Myometrial cell (primary cell): ENCODE measurements around the gene SLC25A40. TPM values are rescaled to one million over a fixed set of nuclear protein-coding genes. Genes with fewer than 3 reads are reported as not detected.

Experiments
- total RNA-seq: library from RNA; depleted of rRNA; stranded (reverse); fragments of >200 nt; gene quantifications from 2 replicates; pipeline ENCODE4 v1.2.3, GENCODE V29; 2015

The SLC25A40 gene
- total RNA-seq, result 8.7 and 17.6 TPM in 2 replicates

GRCh38 chr7:87876040-87876868, at the start of gene SLC25A40, which contains the start of gene DBF4:
Gene SLC25A40 (minus strand): TSS chr7:87876360. CDS start chr7:87858727, 17,633 bp downstream.
Gene DBF4 (plus strand): TSS chr7:87876493. CDS start chr7:87876733, 240 bp downstream.

Other genes with a start within 250 kb of the SLC25A40 start
- under 0.01 and 0.71 TPM in 2 replicates for gene RUNDC3B, start 248.0 kb downstream of the SLC25A40 start, total RNA-seq
- 30.3 and 33.8 TPM in 2 replicates for gene DBF4, start 133 bp upstream of the SLC25A40 start, total RNA-seq
- gene ADAM22, start 57.9 kb upstream of the SLC25A40 start, total RNA-seq, result under 0.01 and 0.18 TPM in 2 replicates